ENCODE data around the gene LCE3A.

The LCE3A gene

DNA sequence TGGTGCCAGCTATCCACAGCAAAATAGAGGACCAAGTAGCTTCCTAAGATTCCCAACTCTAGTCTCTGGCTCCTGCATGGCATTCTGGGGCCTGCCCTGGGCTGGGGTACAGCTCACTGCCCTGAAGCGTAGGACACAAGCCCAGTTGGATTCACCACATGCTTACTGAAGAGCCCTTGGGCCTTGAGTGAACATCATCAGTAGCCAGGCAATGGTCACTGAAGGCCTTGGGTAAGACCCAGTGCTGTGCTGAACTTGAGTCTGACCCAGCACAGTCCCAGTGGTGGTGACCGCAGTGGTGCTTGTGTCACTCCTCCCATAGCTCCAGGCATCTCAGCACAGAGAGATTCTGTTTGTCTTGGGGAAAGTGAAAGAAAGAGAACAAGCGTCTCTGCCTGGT is 7.7 kb upstream of the LCE3A start:
- no peak overlapping the region for H3K4me3 ChIP-seq (ENCODE audit: low read depth, low read length)
- DNase-seq (ENCODE audit: low read depth, low spot score), result no peak
- POLR2A ChIA-PET, result no interaction called here
- CTCF ChIA-PET, result no interaction called here
- TF ChIP-seq, protein P1, sequence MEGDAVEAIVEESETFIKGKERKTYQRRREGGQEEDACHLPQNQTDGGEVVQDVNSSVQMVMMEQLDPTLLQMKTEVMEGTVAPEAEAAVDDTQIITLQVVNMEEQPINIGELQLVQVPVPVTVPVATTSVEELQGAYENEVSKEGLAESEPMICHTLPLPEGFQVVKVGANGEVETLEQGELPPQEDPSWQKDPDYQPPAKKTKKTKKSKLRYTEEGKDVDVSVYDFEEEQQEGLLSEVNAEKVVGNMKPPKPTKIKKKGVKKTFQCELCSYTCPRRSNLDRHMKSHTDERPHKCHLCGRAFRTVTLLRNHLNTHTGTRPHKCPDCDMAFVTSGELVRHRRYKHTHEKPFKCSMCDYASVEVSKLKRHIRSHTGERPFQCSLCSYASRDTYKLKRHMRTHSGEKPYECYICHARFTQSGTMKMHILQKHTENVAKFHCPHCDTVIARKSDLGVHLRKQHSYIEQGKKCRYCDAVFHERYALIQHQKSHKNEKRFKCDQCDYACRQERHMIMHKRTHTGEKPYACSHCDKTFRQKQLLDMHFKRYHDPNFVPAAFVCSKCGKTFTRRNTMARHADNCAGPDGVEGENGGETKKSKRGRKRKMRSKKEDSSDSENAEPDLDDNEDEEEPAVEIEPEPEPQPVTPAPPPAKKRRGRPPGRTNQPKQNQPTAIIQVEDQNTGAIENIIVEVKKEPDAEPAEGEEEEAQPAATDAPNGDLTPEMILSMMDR (IDR thresholded peaks at IDR 0.05; ENCODE audit: insufficient read depth, low read length, missing control alignments), result no peak

DNA sequence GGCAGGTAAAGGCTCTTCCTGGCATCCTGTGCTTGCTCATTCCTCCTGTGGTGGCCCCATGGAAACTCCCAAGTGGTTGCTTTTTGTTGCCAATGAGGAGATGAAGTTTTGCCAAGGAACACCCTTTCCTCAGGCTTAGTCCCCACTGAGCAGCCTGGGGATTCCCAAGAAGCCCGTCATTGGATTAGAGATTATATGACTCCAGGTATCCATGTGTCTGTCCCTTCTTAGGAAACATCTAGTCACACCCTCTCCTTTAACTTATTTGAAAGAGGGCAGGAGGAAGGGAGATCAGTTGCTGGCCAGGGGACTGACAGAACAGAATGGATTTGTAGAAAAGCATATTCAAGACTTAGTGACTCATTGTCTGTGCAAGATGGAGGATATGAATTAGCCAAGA is 3.8 kb upstream of the LCE3A start:
- ChIA-PET CTCF (no interaction called here), POLR2A (no interaction called here)
- no peak for DNase-seq (ENCODE audit: low read depth, low spot score)
- TF ChIP-seq, protein P1 (IDR thresholded peaks at IDR 0.05; ENCODE audit: insufficient read depth, low read length, missing control alignments), result no peak
- no peak overlapping the region for H3K4me3 ChIP-seq (ENCODE audit: low read depth, low read length)

DNA sequence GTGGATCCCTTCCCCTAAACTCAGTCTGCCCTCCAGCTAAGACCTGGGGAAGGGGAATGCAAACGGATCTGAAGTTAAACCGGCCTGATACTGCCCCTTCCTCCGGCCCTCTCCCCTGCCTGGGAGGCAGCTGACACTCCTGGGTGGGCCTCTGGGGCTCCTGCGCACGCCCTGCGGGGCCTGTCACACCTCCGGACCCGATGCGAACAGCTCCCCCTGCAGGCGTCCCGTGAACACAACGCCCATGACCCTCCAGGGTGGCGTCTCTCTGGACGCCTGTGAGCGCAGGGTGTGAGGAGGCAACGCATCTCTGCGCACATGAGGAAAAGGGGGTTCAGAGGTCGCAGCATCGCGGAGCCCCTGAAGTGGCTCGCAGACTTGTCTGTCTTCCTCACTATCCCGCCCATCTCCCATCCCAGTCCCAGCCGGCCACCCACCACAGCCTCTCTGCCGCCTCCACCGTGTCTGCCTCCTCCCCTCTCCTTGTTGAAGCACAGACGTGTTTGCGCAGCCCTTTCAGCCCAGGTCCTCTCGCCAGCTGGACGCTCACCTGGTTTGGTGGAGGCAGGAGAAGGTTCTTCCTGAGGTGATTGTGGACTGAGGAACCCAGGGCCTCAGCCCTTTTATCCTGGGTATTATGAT is 421 bp upstream of the LCE3A start:
- POLR2A ChIA-PET, result no interaction called here
- DNase-seq (ENCODE audit: low read depth, low spot score), result no peak
- H3K4me3 ChIP-seq (ENCODE audit: low read depth, low read length), result no peak overlapping the region
- TF ChIP-seq, protein P1 (IDR thresholded peaks at IDR 0.05; ENCODE audit: insufficient read depth, low read length, missing control alignments), result no peak
- CTCF ChIA-PET, result interaction anchor here (1.0 kb wide), 1 partner anchor 30 kb away, joined by 3 read pairs; no protein-coding TSS in a partner anchor

DNA sequence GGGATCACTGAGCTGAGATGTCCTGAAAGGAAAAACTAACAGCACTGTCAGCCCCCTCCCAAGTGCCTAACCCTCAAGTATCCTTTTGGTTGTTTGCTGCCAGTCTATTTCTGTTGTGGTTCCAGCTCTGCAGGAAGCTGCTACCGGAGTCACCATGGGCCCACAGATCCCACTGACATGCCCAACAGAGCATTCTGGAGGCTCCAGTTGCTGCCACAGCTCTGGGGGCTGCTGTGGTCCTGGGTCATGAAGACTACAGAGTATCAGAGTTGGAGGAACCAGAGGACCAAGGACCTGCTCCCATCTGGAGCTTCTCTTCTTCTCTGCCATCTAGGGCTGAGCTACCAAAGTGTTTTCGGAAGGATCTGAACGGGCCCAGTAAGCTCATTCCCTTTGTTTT is 910 bp downstream of the LCE3A start:
- no peak overlapping the region for H3K4me3 ChIP-seq (ENCODE audit: low read depth, low read length)
- TF ChIP-seq, protein P1 (IDR thresholded peaks at IDR 0.05; ENCODE audit: insufficient read depth, low read length, missing control alignments), result no peak
- ChIA-PET POLR2A (no interaction called here), CTCF (no interaction called here)
- no peak for DNase-seq (ENCODE audit: low read depth, low spot score)

DNA sequence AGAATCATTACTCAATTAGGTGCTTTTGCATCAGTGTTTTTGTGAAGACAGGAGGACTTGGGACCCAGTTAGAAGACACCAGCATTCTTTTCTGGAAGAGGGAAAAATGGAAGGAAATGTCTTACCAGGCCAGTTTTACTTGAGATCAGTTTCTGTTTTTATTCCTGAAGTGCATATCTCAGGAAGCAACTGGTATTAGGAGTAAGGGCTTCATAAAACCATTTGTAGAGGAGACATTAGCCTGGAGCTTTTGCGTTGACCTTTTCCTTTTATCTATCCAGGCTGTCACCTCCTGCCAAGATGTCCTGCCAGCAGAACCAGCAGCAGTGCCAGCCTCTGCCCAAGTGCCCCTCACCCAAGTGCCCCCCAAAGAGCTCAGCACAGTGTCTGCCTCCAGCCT is 9.4 kb downstream of the LCE3A start, which contains the start of gene LCE3B:
LCE3B (plus strand) TSS at position 301 of the 400 bp plus-strand sequence; CDS start at position 301, 0 bp downstream.
- ChIA-PET POLR2A (no interaction called here), CTCF (no interaction called here)
- TF ChIP-seq, protein P1 (IDR thresholded peaks at IDR 0.05; ENCODE audit: insufficient read depth, low read length, missing control alignments), result no peak
- no peak within 1 kb of the TSS for H3K4me3 ChIP-seq (ENCODE audit: low read depth, low read length)
- no peak for DNase-seq (ENCODE audit: low read depth, low spot score)

DNA sequence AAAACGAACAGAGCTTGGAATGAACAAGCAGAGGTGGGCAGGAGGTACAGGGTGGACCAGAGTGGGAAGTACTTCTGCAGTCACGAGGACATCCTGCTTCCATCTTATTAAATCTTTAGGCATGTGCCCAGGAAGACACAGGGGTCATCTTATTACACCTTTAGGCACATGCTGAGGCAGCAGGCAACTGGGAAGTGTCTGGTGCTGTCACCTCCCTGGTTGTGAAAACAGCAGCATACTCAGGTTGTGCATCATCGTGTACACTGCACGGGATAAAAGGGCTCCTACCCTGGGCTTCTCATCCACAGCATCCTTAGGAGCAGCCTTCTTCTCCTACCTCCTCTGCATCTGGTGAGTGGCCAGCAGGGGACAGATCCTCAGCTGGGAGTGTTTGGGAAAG is 23.0 kb downstream of the LCE3A start, which contains the start of gene LCE3C:
LCE3C (plus strand) TSS at position 301 of the 400 bp plus-strand sequence. CDS start 498 bp downstream, outside the sequence.
- TF ChIP-seq, protein P1 (IDR thresholded peaks at IDR 0.05; ENCODE audit: insufficient read depth, low read length, missing control alignments), result no peak
- no peak within 1 kb of the TSS for H3K4me3 ChIP-seq (ENCODE audit: low read depth, low read length)
- ChIA-PET CTCF (no interaction called here), POLR2A (no interaction called here)
- no peak for DNase-seq (ENCODE audit: low read depth, low spot score)

All from AG04449 (cell line).